NCI-H1048 (cell line): ENCODE data around the gene TSEN54.
A peak's percentile ranks its signal among the peaks of the same experiment; 100 is the strongest.
"Not testable (repeated sequence)": the region's sequence is repeated elsewhere in the genome, so short reads cannot be mapped to it uniquely, and the experiment has no call there.

Experiments
- DNase-seq: peaks from one replicate; lab custom pipeline; 2025; lab: John Stamatoyannopoulos, UW

TSEN54 gene

GRCh38 chr17:75518983-75519537 lies 2.7 kb downstream of the TSEN54 start:
- DNase-seq, result no peak

- DNase-seq, result not testable (repeated sequence)
Measured at GRCh38 chr17:75520413-75520812, 4.1 kb downstream of the TSEN54 start.

- DNase-seq, result no peak
Measured at GRCh38 chr17:75521290-75521689, 5.0 kb downstream of the TSEN54 start.

GRCh38 chr17:75521951-75522727 lies 5.8 kb downstream of the TSEN54 start:
- no peak for DNase-seq

- no peak for DNase-seq
Measured at GRCh38 chr17:75523647-75524046, 7.3 kb downstream of the TSEN54 start.

- no peak for DNase-seq
Measured at GRCh38 chr17:75524269-75524969, 8.1 kb downstream of the TSEN54 start.

- peak; percentile 76 for DNase-seq
Measured at GRCh38 chr17:75524970-75525805, 8.9 kb downstream of the TSEN54 start, which contains the start of gene LLGL2. TSS of gene LLGL2 (plus strand) at chr17:75525697. CDS start at chr17:75543427, 17,730 bp downstream.

- DNase-seq, result no peak
Measured at GRCh38 chr17:75525806-75526554, 9.7 kb downstream of the TSEN54 start.

- no peak for DNase-seq
Measured at GRCh38 chr17:75526555-75527270, 10.4 kb downstream of the TSEN54 start.

GRCh38 chr17:75530837-75531720 lies 14.8 kb downstream of the TSEN54 start:
- DNase-seq, result no peak

- no peak for DNase-seq
Measured at GRCh38 chr17:75531721-75532072, 15.4 kb downstream of the TSEN54 start.

GRCh38 chr17:75535119-75535537 lies 18.8 kb downstream of the TSEN54 start:
- no peak for DNase-seq

- no peak for DNase-seq
Measured at GRCh38 chr17:75535871-75536270, 19.5 kb downstream of the TSEN54 start.

- no peak for DNase-seq
Measured at GRCh38 chr17:75536366-75536765, 20.0 kb downstream of the TSEN54 start.

GRCh38 chr17:75539967-75540729 lies 23.8 kb downstream of the TSEN54 start:
- DNase-seq, result no peak

GRCh38 chr17:75540923-75541503 lies 24.7 kb downstream of the TSEN54 start:
- no peak for DNase-seq

- no peak for DNase-seq
Measured at GRCh38 chr17:75542229-75542628, 25.9 kb downstream of the TSEN54 start.

GRCh38 chr17:75542728-75543336 lies 26.5 kb downstream of the TSEN54 start:
- DNase-seq, result no peak
